WTC11 (cell line): ENCODE measurements around the gene ADIPOR2. TPM values are rescaled to one million over a fixed set of nuclear protein-coding genes. Genes with fewer than 3 reads are reported as not detected.

ENCODE experiments used
- ATAC-seq: fragments of 200-7000 bp; cut with Tn5 transposase; 2 replicates; pipeline ENCODE4 v1.10.0; 2021; ENCODE audit warnings: mild to moderate bottlenecking, moderate library complexity
- CTCF ChIA-PET: fragments of 300-600 bp; sonication (Branson Sonifier 250); formaldehyde crosslinking; loops from one replicate; lab custom pipeline; 2021; ENCODE audit warnings: antibody characterized with exemption; lab: Charles Lee
- POLR2A ChIA-PET: fragments of 350-600 bp; sonication (Branson Sonifier 250); formaldehyde crosslinking; loops from one replicate; lab custom pipeline; 2021; ENCODE audit warnings: antibody characterized with exemption; lab: Charles Lee
- DNase-seq: peaks from one replicate; pipeline ENCODE4 v3.0.0; 2021; ENCODE audit warnings: low spot score
- H3K27ac Mint-ChIP-seq: 2 replicates; pipeline ENCODE4 v1.8.0; 2021; ENCODE audit warnings: mixed read lengths
- H3K27me3 Mint-ChIP-seq: 2 replicates; pipeline ENCODE4 v1.8.0; 2021; ENCODE audit warnings: low read depth, mild to moderate bottlenecking, moderate library complexity, mixed read lengths
- H3K36me3 Mint-ChIP-seq: 2 replicates; pipeline ENCODE4 v1.8.0; 2021; ENCODE audit warnings: mixed read lengths
- H3K4me1 Mint-ChIP-seq: 2 replicates; pipeline ENCODE4 v1.8.0; 2022; ENCODE audit warnings: mixed read lengths
- H3K4me3 Mint-ChIP-seq: 2 replicates; pipeline ENCODE4 v1.8.0; 2021; ENCODE audit warnings: mild to moderate bottlenecking, moderate library complexity, mixed read lengths
- H3K9me3 Mint-ChIP-seq: 2 replicates; pipeline ENCODE4 v1.8.0; 2021; ENCODE audit warnings: mixed read lengths
- AR ChIP-seq: fragments of 250-450 bp; sonication (Bioruptor Pico); IDR thresholded peaks from 2 replicates; pipeline ENCODE4 v1.9.0; 2021; ENCODE audit warnings: mild to moderate bottlenecking
- ATF1 ChIP-seq: sonication (generic); formaldehyde crosslinking; IDR thresholded peaks from 2 replicates; pipeline ENCODE4 v1.8.1; 2023; ENCODE audit warnings: mild to moderate bottlenecking, moderate library complexity, missing genetic modification reagents
- ATF2 ChIP-seq: sonication (generic); formaldehyde crosslinking; IDR thresholded peaks from 2 replicates; pipeline ENCODE4 v1.8.1; 2022; ENCODE audit warnings: low read depth, missing genetic modification reagents, borderline replicate concordance
- CBFB ChIP-seq: sonication (generic); formaldehyde crosslinking; IDR thresholded peaks from 2 replicates; pipeline ENCODE4 v1.8.1; 2022; ENCODE audit warnings: mild to moderate bottlenecking, low read depth, missing genetic modification reagents
- E2F4 ChIP-seq: sonication (generic); formaldehyde crosslinking; IDR thresholded peaks from 2 replicates; pipeline ENCODE4 v1.8.1; 2022; ENCODE audit warnings: low read depth, mild to moderate bottlenecking, moderate library complexity, missing genetic modification reagents, borderline replicate concordance
- E2F5 ChIP-seq: sonication (generic); formaldehyde crosslinking; IDR thresholded peaks from 2 replicates; pipeline ENCODE4 v1.8.1; 2022; ENCODE audit warnings: mild to moderate bottlenecking, moderate library complexity, missing genetic modification reagents
- FOXP4 ChIP-seq: sonication (generic); formaldehyde crosslinking; IDR thresholded peaks from 2 replicates; pipeline ENCODE4 v1.8.0; 2022; ENCODE audit warnings: mild to moderate bottlenecking, missing genetic modification reagents
- KAT7 ChIP-seq: sonication (generic); formaldehyde crosslinking; IDR thresholded peaks from 2 replicates; pipeline ENCODE4 v1.8.1; 2023; ENCODE audit warnings: missing genetic modification reagents, mild to moderate bottlenecking, borderline replicate concordance
- MXD4 ChIP-seq: fragments of 250-450 bp; sonication (Bioruptor Pico); IDR thresholded peaks from 2 replicates; pipeline ENCODE4 v1.8.0; 2021; ENCODE audit warnings: mild to moderate bottlenecking, moderate library complexity, borderline replicate concordance
- NR2C2 ChIP-seq: sonication (generic); formaldehyde crosslinking; IDR thresholded peaks from 2 replicates; pipeline ENCODE4 v1.8.0; 2022; ENCODE audit warnings: mild to moderate bottlenecking, missing genetic modification reagents
- PRDM15 ChIP-seq: sonication (generic); formaldehyde crosslinking; IDR thresholded peaks from 2 replicates; pipeline ENCODE4 v1.8.0; 2022; ENCODE audit warnings: missing genetic modification reagents
- RORB ChIP-seq: fragments of 250-450 bp; sonication (Bioruptor Pico); IDR thresholded peaks from 2 replicates; pipeline ENCODE4 v1.9.0; 2021; ENCODE audit warnings: mild to moderate bottlenecking
- SP1 ChIP-seq: sonication (generic); formaldehyde crosslinking; conservative IDR thresholded peaks from 2 replicates; pipeline ENCODE4 v1.8.1; 2022; ENCODE audit warnings: missing genetic modification reagents
- TEAD4 ChIP-seq: sonication (generic); formaldehyde crosslinking; IDR thresholded peaks from 2 replicates; pipeline ENCODE4 v1.8.0; 2022; ENCODE audit warnings: mild to moderate bottlenecking, missing genetic modification reagents
- ZBTB43 ChIP-seq: sonication (generic); formaldehyde crosslinking; IDR thresholded peaks from 2 replicates; pipeline ENCODE4 v1.8.1; 2023; ENCODE audit warnings: mild to moderate bottlenecking, missing genetic modification reagents
- ZMAT4 ChIP-seq: fragments of 250-450 bp; sonication (Bioruptor Pico); IDR thresholded peaks from 2 replicates; pipeline ENCODE4 v1.9.0; 2021; ENCODE audit warnings: mild to moderate bottlenecking
- ZNF416 ChIP-seq: fragments of 250-450 bp; sonication (Bioruptor Pico); IDR thresholded peaks from 2 replicates; pipeline ENCODE4 v1.9.0; 2021; ENCODE audit warnings: mild to moderate bottlenecking, inconsistent platforms
- ZNF425 ChIP-seq: fragments of 250-450 bp; sonication (Bioruptor Pico); conservative IDR thresholded peaks from 2 replicates; pipeline ENCODE4 v1.9.0; 2021; ENCODE audit warnings: mild to moderate bottlenecking
- ZNF512 ChIP-seq: sonication (generic); formaldehyde crosslinking; IDR thresholded peaks from 2 replicates; pipeline ENCODE4 v1.8.1; 2022; ENCODE audit warnings: missing genetic modification reagents, borderline replicate concordance
- total RNA-seq: library from RNA; stranded (reverse); gene quantifications from 3 replicates; pipeline ENCODE4 v1.2.3, GENCODE V29; 2021

The ADIPOR2 gene
- total RNA-seq, 1 experiment from 2014 or later: 38.4 TPM

GRCh38 chr12:1726753-1727152, 35.9 kb downstream of the ADIPOR2 start:
- Mint-ChIP-seq H3K27me3 (no peaks in the 10 kb centered on the region), H3K4me1 (peaks cover 6% of the 10 kb centered on the region; the same call in 1 of the 2 replicates), H3K27ac (0 out of 2 replicates have a peak overlapping the region, but pooled peaks have one; percentile 6), H3K36me3 (peaks cover 7% of the 10 kb centered on the region), H3K9me3 (0 out of 2 replicates have a peak, but pooled peaks cover 3% of the 10 kb centered on the region), H3K4me3 (no peak overlapping the region)
- no peak for ATAC-seq
- CTCF ChIA-PET: no interaction called here
- POLR2A ChIA-PET: no interaction called here
- DNase-seq: no peak
- TF ChIP-seq ATF2 (CRISPR knock-in tag): no peak
- TF ChIP-seq PRDM15 (CRISPR knock-in tag): no peak
- no peak for TF ChIP-seq E2F5 (CRISPR knock-in tag)
- no peak for TF ChIP-seq NR2C2
- no peak for TF ChIP-seq E2F4 (CRISPR knock-in tag)
- no peak for TF ChIP-seq ZMAT4 (CRISPR knock-in tag)
- TF ChIP-seq ATF1 (CRISPR knock-in tag): no peak
- no peak for TF ChIP-seq FOXP4 (CRISPR knock-in tag)
- TF ChIP-seq AR (CRISPR knock-in tag): no peak
- TF ChIP-seq SP1 (CRISPR knock-in tag): no peak
- no peak for TF ChIP-seq KAT7 (CRISPR knock-in tag)
- no peak for TF ChIP-seq CBFB (CRISPR knock-in tag)
- no peak for TF ChIP-seq ZNF416 (CRISPR knock-in tag)
- TF ChIP-seq ZNF512 (CRISPR knock-in tag): no peak
- TF ChIP-seq TEAD4 (CRISPR knock-in tag): no peak
- TF ChIP-seq MXD4 (CRISPR knock-in tag): no peak
- no peak for TF ChIP-seq ZBTB43 (CRISPR knock-in tag)
- no peak for TF ChIP-seq RORB (CRISPR knock-in tag)
- no peak for TF ChIP-seq ZNF425 (CRISPR knock-in tag)
